Trophoblast cell (in vitro differentiated cells and primary cell): ENCODE measurements around the gene TMEM202.

ENCODE experiments used
- DNase-seq, 2 donors: peaks; one replicate each; pipeline ENCODE4 v3.0.0-alpha.2; 2016
- H2AFZ ChIP-seq: 2 replicates; pipeline ENCODE4 v1.6.1; 2013; ENCODE audit warnings: low read length, moderate library complexity, mild to moderate bottlenecking; ENCODE audit not compliant: insufficient read depth, poor library complexity
- H2AK5ac ChIP-seq: 2 replicates; pipeline ENCODE4 v1.6.1; 2013; ENCODE audit warnings: mild to moderate bottlenecking, low read length
- H2BK120ac ChIP-seq: 2 replicates; pipeline ENCODE4 v1.6.1; 2013; ENCODE audit warnings: low read length, mild to moderate bottlenecking, moderate library complexity; ENCODE audit not compliant: insufficient read depth, poor library complexity
- H2BK12ac ChIP-seq: 2 replicates; pipeline ENCODE4 v1.6.1; 2013; ENCODE audit warnings: mild to moderate bottlenecking, low read length, moderate library complexity
- H2BK5ac ChIP-seq: 2 replicates; pipeline ENCODE4 v1.6.1; 2013; ENCODE audit warnings: low read length, low read depth, moderate library complexity, mild to moderate bottlenecking; ENCODE audit not compliant: poor library complexity
- H3K14ac ChIP-seq: 2 replicates; pipeline ENCODE4 v1.6.1; 2013; ENCODE audit warnings: mild to moderate bottlenecking, low read length
- H3K18ac ChIP-seq: 2 replicates; pipeline ENCODE4 v1.6.1; 2013; ENCODE audit warnings: mild to moderate bottlenecking, low read length
- H3K23ac ChIP-seq: 2 replicates; pipeline ENCODE4 v1.6.1; 2013; ENCODE audit warnings: low read length
- H3K27ac ChIP-seq: 2 replicates; pipeline ENCODE4 v1.5.1; 2013; ENCODE audit warnings: low read depth, mild to moderate bottlenecking, inconsistent platforms, low read length, moderate library complexity
- H3K27me3 ChIP-seq: 2 replicates; pipeline ENCODE4 v1.6.1; 2013; ENCODE audit warnings: inconsistent platforms, mild to moderate bottlenecking, low read length, moderate library complexity; ENCODE audit not compliant: insufficient read depth
- H3K36me3 ChIP-seq, 2 experiments: 1 replicate in 1 of 2; 2 replicates in 1 of 2; pipeline ENCODE4 v1.6.1; 2013; ENCODE audit warnings: low read length in 2 of 2, mild to moderate bottlenecking in 2 of 2, moderate library complexity in 1 of 2; ENCODE audit not compliant: insufficient read depth in 2 of 2, control insufficient read depth in 1 of 2
- H3K4ac ChIP-seq: 2 replicates; pipeline ENCODE4 v1.6.1; 2013; ENCODE audit warnings: low read depth, mild to moderate bottlenecking, low read length, moderate library complexity
- H3K4me1 ChIP-seq, 2 experiments: 1 replicate in 1 of 2; 2 replicates in 1 of 2; pipeline ENCODE4 v1.6.1; 2013; ENCODE audit warnings: low read length in 2 of 2, mild to moderate bottlenecking in 2 of 2, moderate library complexity in 1 of 2; ENCODE audit not compliant: insufficient read depth in 2 of 2, control insufficient read depth in 1 of 2
- H3K4me2 ChIP-seq: 2 replicates; pipeline ENCODE4 v1.6.1; 2013; ENCODE audit warnings: inconsistent platforms, mild to moderate bottlenecking, low read length, moderate library complexity
- H3K4me3 ChIP-seq: 2 replicates; pipeline ENCODE4 v1.5.1; 2013; ENCODE audit warnings: mild to moderate bottlenecking, low read depth, low read length, inconsistent platforms
- H3K79me1 ChIP-seq: one replicate; pipeline ENCODE4 v1.6.1; 2013; ENCODE audit warnings: low read length
- H3K79me2 ChIP-seq: 2 replicates; pipeline ENCODE4 v1.6.1; 2013; ENCODE audit warnings: low read length, mild to moderate bottlenecking; ENCODE audit not compliant: control insufficient read depth, insufficient read depth, poor library complexity
- H3K9ac ChIP-seq: 2 replicates; pipeline ENCODE4 v1.6.1; 2013; ENCODE audit warnings: mild to moderate bottlenecking, low read length
- H3K9me3 ChIP-seq: 2 replicates; pipeline ENCODE4 v1.6.1; 2013; ENCODE audit warnings: low read depth, mild to moderate bottlenecking, control low read depth, inconsistent platforms, low read length; ENCODE audit not compliant: insufficient read depth
- H4K12ac ChIP-seq: 2 replicates; pipeline ENCODE4 v1.6.1; 2013; ENCODE audit warnings: low read depth, mild to moderate bottlenecking, low read length, moderate library complexity
- H4K8ac ChIP-seq: 2 replicates; pipeline ENCODE4 v1.6.1; 2013; ENCODE audit warnings: low read depth, mild to moderate bottlenecking, low read length, moderate library complexity
- H4K91ac ChIP-seq: one replicate; pipeline ENCODE4 v1.6.1; 2013; ENCODE audit warnings: low read depth, mild to moderate bottlenecking, low read length, moderate library complexity
- WGBS: extraction: QIAGEN DNeasy Blood & Tissue Kit; methylation state at CpG from one replicate; pipeline ENCODE4 v1.1.7; 2013; ENCODE audit warnings: missing lambda C conversion rate; ENCODE audit not compliant: insufficient read length, insufficient coverage; ENCODE audit errors: extremely low coverage; 5-methylcytosine and 5-hydroxymethylcytosine counted together

Gene TMEM202

DNA sequence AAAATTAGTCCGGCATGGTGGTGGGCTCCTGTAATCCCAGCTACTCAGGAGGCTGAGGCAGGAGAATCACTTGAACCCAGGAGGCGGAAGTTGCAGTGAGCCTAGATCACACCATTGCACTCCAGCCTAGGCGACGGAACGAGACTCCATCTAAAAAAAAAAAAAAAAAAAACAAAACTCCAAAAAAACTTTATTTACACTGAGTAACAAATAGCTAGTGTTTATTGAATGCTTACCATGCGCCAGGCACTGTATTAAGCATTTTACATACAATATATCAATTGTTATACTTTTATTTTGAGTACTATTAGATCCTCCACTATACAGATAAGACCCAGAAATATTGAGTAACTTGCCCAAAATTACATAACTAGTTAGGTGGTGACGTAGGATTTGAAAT, 58.6 kb downstream of the TMEM202 start:
- Histone ChIP-seq H3K79me2 (no peaks in the 10 kb centered on the region), H3K4me2 (no peak overlapping the region), H2AFZ (no peak overlapping the region), H4K12ac (no peak overlapping the region), H3K4me3 (no peak overlapping the region), H3K9ac (no peak overlapping the region), H2BK12ac (no peak overlapping the region), H2BK120ac (no peak overlapping the region), H3K4me1 (no peaks in the 10 kb centered on the region), H4K8ac (no peak overlapping the region), H3K4ac (no peak overlapping the region), H3K18ac (no peak overlapping the region), H3K79me1 (no peaks in the 10 kb centered on the region), H4K91ac (no peak overlapping the region), H3K14ac (no peak overlapping the region), H2AK5ac (no peak overlapping the region), H2BK5ac (no peak overlapping the region), H3K27me3 (no peaks in the 10 kb centered on the region), H3K23ac (no peak overlapping the region), H3K36me3 (no peaks in the 10 kb centered on the region), H3K9me3 (no peaks in the 10 kb centered on the region), H3K27ac (no peak overlapping the region)
- no peak for DNase-seq
- WGBS, result no CpG with 5 or more reads among the region's 7 CpGs
